ENCODE measurements around the gene TMEM33.
"Not testable (repeated sequence)": the region's sequence is repeated elsewhere in the genome, so short reads cannot be mapped to it uniquely, and the experiment has no call there.

The TMEM33 gene

DNA sequence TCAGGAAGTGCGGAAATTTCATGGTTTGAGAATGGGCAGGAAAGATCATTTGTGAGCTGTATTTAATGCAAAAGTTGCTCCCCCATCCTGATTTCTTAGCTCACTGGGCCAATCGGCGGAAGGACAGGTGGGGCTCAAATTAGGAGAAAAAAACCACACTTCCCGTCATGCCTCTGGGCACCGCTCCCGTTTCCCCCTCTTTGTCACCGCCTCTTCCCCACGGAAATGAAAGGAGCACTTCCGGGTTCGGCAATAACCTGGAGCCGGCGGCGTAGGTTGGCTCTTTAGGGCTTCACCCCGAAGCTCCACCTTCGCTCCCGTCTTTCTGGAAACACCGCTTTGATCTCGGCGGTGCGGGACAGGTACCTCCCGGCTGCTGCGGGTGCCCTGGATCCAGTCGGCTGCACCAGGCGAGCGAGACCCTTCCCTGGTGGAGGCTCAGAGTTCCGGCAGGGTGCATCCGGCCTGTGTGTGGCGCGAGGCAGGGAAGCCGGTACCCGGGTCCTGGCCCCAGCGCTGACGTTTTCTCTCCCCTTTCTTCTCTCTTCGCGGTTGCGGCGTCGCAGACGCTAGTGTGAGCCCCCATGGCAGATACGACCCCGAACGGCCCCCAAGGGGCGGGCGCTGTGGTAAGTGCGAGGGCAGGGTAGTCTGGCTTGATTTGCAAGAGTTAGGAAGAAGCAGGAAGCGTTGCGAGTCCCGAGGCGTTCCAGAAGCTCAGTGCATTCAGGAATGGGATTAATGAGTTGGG is at the start of gene TMEM33:
Gene TMEM33 (plus strand): TSS at position 529 of the 751 bp plus-strand sequence. CDS start 56 bp downstream, at position 585.
- in situ Hi-C loops (cut with HindIII; ENCODE audit: low pct_ligation_motif_present, low pct_unique_long_range_greater_than_20kb, low sequenced_read_pairs), result no loop called here
- peak; percentile 79 for DNase-seq

DNA sequence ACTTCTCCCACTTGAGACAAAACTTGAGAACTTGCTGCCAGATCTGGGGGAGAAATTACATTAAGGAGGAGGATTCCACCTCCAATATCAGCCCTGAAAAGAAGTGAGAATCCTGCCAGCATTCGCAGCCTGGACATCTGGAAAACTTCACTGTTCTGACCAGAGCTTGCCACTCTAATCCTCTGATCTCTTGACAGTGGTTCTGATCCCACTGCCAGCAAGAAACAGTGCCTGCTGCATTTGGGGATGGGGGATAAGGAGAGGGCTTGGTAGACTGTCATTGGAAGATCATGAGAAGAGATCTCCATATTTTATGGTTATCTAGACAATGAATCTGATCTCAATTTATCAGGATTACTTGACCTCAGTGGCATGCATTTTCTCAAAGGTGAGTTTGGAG is 49.8 kb upstream of the TMEM33 start:
- no peak for DNase-seq
- in situ Hi-C loops (cut with HindIII; ENCODE audit: low pct_ligation_motif_present, low pct_unique_long_range_greater_than_20kb, low sequenced_read_pairs), result no loop called here

DNA sequence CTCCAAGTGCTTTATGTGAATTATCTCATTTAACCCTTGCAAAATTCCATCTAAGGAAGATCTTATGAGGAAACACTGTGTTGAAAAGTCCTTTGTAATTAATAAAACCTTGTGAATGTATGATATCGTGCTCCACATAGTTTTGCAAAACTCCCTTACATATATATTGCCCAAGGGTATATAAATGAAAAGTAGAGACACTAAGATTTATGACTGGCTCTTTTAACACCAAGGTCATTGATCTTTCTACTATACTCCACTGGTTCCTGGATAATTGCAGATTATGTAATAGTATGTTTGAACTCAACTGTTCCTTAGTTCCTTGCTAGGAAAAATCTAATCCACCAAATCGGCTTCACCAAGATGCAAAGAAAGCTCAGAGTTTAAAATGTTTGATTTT is 48.0 kb upstream of the TMEM33 start:
- DNase-seq, result no peak
- in situ Hi-C loops (cut with HindIII; ENCODE audit: low pct_ligation_motif_present, low pct_unique_long_range_greater_than_20kb, low sequenced_read_pairs), result no loop called here

- in situ Hi-C loops (cut with HindIII; ENCODE audit: low pct_ligation_motif_present, low pct_unique_long_range_greater_than_20kb, low sequenced_read_pairs), result no loop called here
- DNase-seq, result peak; percentile 36
Measured at GRCh38 chr4:41887821-41888686, 47.2 kb upstream of the TMEM33 start.

- in situ Hi-C loops (cut with HindIII; ENCODE audit: low pct_ligation_motif_present, low pct_unique_long_range_greater_than_20kb, low sequenced_read_pairs), result no loop called here
- no peak for DNase-seq
Measured at GRCh38 chr4:41888687-41889074, 46.5 kb upstream of the TMEM33 start.

- in situ Hi-C loops (cut with HindIII; ENCODE audit: low pct_ligation_motif_present, low pct_unique_long_range_greater_than_20kb, low sequenced_read_pairs), result no loop called here
- DNase-seq, result no peak
Measured at GRCh38 chr4:41889317-41889716, 45.9 kb upstream of the TMEM33 start.

- no peak for DNase-seq
- in situ Hi-C loops (cut with HindIII; ENCODE audit: low pct_ligation_motif_present, low pct_unique_long_range_greater_than_20kb, low sequenced_read_pairs), result no loop called here
Measured at GRCh38 chr4:41890085-41890484, 45.1 kb upstream of the TMEM33 start.

GRCh38 chr4:41896648-41897047 is 38.6 kb upstream of the TMEM33 start:
- in situ Hi-C loops (cut with HindIII; ENCODE audit: low pct_ligation_motif_present, low pct_unique_long_range_greater_than_20kb, low sequenced_read_pairs), result no loop called here
- no peak for DNase-seq

- in situ Hi-C loops (cut with HindIII; ENCODE audit: low pct_ligation_motif_present, low pct_unique_long_range_greater_than_20kb, low sequenced_read_pairs), result no loop called here
Measured at GRCh38 chr4:41897698-41898097, 37.5 kb upstream of the TMEM33 start.

GRCh38 chr4:41909136-41909535 is 26.1 kb upstream of the TMEM33 start:
- in situ Hi-C loops (cut with HindIII; ENCODE audit: low pct_ligation_motif_present, low pct_unique_long_range_greater_than_20kb, low sequenced_read_pairs); DNase-seq: not testable (repeated sequence)

More at GRCh38 chr4:41897698-41898097, 37.5 kb upstream of the TMEM33 start:
- no peak for DNase-seq

- no peak for DNase-seq
- in situ Hi-C loops (cut with HindIII; ENCODE audit: low pct_ligation_motif_present, low pct_unique_long_range_greater_than_20kb, low sequenced_read_pairs), result no loop called here
Measured at GRCh38 chr4:41912546-41912945, 22.7 kb upstream of the TMEM33 start.

DNA sequence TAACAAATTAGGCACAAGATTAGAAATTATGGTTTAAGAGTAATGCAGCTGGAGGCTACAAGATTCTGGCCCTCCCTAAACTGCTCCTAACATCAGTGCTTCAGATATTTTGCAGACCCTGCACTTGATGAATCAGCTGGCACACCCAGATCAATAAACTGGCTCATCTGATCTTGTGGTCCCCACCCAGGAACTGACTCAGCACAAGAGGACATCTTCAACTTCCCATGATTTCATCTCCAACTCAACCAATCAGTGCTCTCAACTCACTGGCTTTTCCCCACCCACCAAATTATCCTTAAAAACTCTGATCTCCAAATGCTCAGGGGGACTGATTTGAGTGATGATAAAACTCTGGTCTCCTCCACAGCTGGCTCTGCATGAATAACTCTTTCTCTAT is 21.7 kb upstream of the TMEM33 start:
- no peak for DNase-seq
- in situ Hi-C loops (cut with HindIII; ENCODE audit: low pct_ligation_motif_present, low pct_unique_long_range_greater_than_20kb, low sequenced_read_pairs), result no loop called here

GRCh38 chr4:41918278-41918677 is 17.0 kb upstream of the TMEM33 start:
- in situ Hi-C loops (cut with HindIII; ENCODE audit: low pct_ligation_motif_present, low pct_unique_long_range_greater_than_20kb, low sequenced_read_pairs), result no loop called here
- no peak for DNase-seq

- DNase-seq; in situ Hi-C loops (cut with HindIII; ENCODE audit: low pct_ligation_motif_present, low pct_unique_long_range_greater_than_20kb, low sequenced_read_pairs): not testable (repeated sequence)
Measured at GRCh38 chr4:41920416-41920815, 14.8 kb upstream of the TMEM33 start.

- no peak for DNase-seq
- in situ Hi-C loops (cut with HindIII; ENCODE audit: low pct_ligation_motif_present, low pct_unique_long_range_greater_than_20kb, low sequenced_read_pairs), result no loop called here
Measured at GRCh38 chr4:41921476-41921875, 13.8 kb upstream of the TMEM33 start.

DNA sequence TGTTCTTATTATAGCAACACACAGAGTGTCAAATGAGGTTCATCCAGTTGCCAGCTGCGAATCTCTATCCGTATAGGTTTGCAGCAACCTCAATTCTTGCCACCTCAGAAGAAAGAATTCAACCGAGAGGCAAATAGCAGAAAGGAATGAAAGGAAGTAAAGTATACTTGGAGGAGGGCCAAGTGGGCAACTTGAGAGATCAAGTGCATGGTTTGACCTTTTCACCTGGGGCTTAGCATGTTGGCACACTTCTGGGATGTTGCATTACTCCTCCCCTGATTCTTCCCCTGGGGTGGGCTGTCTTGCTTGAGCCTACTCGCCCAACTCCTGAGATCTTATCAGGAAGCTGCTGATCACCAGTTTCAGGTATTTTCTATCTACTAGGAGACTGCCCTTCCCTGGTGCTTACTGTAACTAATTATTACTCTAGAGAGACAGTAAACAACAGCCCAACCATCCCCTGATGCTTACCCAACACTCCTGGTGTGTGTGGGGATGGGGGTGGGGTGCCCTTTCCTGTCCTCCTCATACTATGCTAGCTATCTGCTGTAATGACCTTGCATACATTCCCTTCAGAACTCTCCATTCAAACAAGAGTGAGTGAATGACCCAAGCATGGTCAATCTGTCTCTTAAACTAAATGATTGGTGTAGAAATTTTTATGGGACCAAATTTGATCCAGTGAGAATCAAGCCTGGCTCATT is 7.3 kb upstream of the TMEM33 start:
- in situ Hi-C loops (cut with HindIII; ENCODE audit: low pct_ligation_motif_present, low pct_unique_long_range_greater_than_20kb, low sequenced_read_pairs), result no loop called here
- no peak for DNase-seq

- no peak for DNase-seq
Measured at GRCh38 chr4:41930139-41930831, 4.9 kb upstream of the TMEM33 start.

GRCh38 chr4:41932988-41933387 is 2.2 kb upstream of the TMEM33 start:
- in situ Hi-C loops (cut with HindIII; ENCODE audit: low pct_ligation_motif_present, low pct_unique_long_range_greater_than_20kb, low sequenced_read_pairs), result no loop called here
- no peak for DNase-seq

More at GRCh38 chr4:41930139-41930831, 4.9 kb upstream of the TMEM33 start:
- in situ Hi-C loops (cut with HindIII; ENCODE audit: low pct_ligation_motif_present, low pct_unique_long_range_greater_than_20kb, low sequenced_read_pairs), result no loop called here

Measured in ACHN (cell line).